EL (cell line): ENCODE measurements around the gene BCO2.
"Not testable (repeated sequence)": the region's sequence is repeated elsewhere in the genome, so short reads cannot be mapped to it uniquely, and the experiment has no call there.

Source experiments
- DNase-seq: peaks from one replicate; pipeline ENCODE4 v3.0.0-alpha.2; 2016

The BCO2 gene

GRCh38 chr11:112172362-112172994 is 2.8 kb upstream of the BCO2 start:
- peak; percentile 48 for DNase-seq

- peak; percentile 34 for DNase-seq
These were observed 2.2 kb upstream of the BCO2 start for GRCh38 chr11:112173152-112173551.

- no peak for DNase-seq
These were observed 264 bp downstream of the BCO2 start for GRCh38 chr11:112175599-112175952.

GRCh38 chr11:112176077-112176476 is 765 bp downstream of the BCO2 start:
- no peak for DNase-seq

GRCh38 chr11:112177589-112177988 is 2.3 kb downstream of the BCO2 start:
- no peak for DNase-seq

- no peak for DNase-seq
These were observed 3.1 kb downstream of the BCO2 start for GRCh38 chr11:112178428-112178827.

- DNase-seq, result no peak
These were observed 3.6 kb downstream of the BCO2 start for GRCh38 chr11:112178936-112179335.

- DNase-seq, result no peak
These were observed 4.3 kb downstream of the BCO2 start for GRCh38 chr11:112179601-112180000.

GRCh38 chr11:112182867-112183266 is 7.6 kb downstream of the BCO2 start:
- no peak for DNase-seq

GRCh38 chr11:112185883-112186282 is 10.6 kb downstream of the BCO2 start:
- no peak for DNase-seq

GRCh38 chr11:112186304-112186703 is 11.0 kb downstream of the BCO2 start:
- DNase-seq, result no peak

GRCh38 chr11:112195113-112195512 is 19.8 kb downstream of the BCO2 start:
- not testable (repeated sequence) for DNase-seq

- DNase-seq, result no peak
These were observed 20.6 kb downstream of the BCO2 start for GRCh38 chr11:112195951-112196351.

- DNase-seq, result no peak
These were observed 21.3 kb downstream of the BCO2 start for GRCh38 chr11:112196519-112197087.

- DNase-seq, result not testable (repeated sequence)
These were observed 23.8 kb downstream of the BCO2 start for GRCh38 chr11:112199101-112199500.

- DNase-seq, result no peak
These were observed 24.9 kb downstream of the BCO2 start for GRCh38 chr11:112200252-112200651.

GRCh38 chr11:112206071-112206470 is 30.8 kb downstream of the BCO2 start:
- no peak for DNase-seq

GRCh38 chr11:112210890-112211289 is 35.6 kb downstream of the BCO2 start:
- DNase-seq, result no peak

GRCh38 chr11:112211536-112211935 is 36.2 kb downstream of the BCO2 start:
- no peak for DNase-seq

GRCh38 chr11:112212290-112212689 is 37.0 kb downstream of the BCO2 start:
- DNase-seq, result no peak

- DNase-seq, result no peak
These were observed 37.4 kb downstream of the BCO2 start for GRCh38 chr11:112212710-112213109.

- peak; percentile 13 for DNase-seq
These were observed 38.4 kb downstream of the BCO2 start for GRCh38 chr11:112213753-112214152.

- no peak for DNase-seq
These were observed 40.3 kb downstream of the BCO2 start for GRCh38 chr11:112215621-112216020.

GRCh38 chr11:112216561-112217105 is 41.3 kb downstream of the BCO2 start:
- peak; percentile 47 for DNase-seq
